ENCODE measurements around the gene BBX.

Gene BBX

DNA sequence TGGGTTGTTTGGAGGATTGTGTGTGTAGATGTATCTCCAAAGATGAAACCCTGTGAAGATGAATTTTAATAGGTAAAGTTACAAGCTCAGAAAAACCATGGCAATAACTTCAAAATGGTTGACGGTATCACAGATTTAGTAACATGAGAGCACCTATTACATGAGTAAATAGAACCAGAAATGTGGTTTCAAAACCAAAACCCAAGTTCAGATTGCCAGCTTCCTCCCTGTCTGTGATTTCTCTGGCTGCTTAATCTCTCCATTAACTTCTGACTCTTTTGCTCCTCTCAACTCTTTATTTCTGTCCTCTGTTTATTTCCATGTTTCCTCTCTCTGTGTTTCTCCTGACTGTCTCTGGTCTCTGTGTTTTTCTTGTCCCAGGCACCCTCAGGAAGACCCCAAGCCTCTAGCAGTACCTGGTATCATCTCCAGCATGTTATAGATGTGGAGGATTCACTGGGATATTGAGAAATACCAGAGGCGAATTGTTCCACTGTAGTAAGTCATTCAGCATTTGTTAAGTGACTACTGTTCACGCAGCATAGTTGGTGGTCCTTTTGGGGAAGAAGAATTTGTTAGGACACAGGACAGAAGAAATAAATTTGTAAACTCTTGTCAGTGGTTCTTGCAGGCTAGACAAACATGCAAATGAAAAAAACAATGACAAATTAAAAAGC lies 138.8 kb downstream of the BBX start:
- Histone ChIP-seq H3K79me1 (ENCODE audit: low read length) (no peaks in the 10 kb centered on the region), H3K4me1 (ENCODE audit: control insufficient read depth, low read depth, low read length) (peaks cover 3% of the 10 kb centered on the region), H3K9ac (ENCODE audit: low read length) (no peak overlapping the region), H3K27ac (ENCODE audit: low read depth, low read length) (no peak overlapping the region), H4K8ac (ENCODE audit: low read depth, low read length) (no peak overlapping the region), H2BK5ac (ENCODE audit: low read length) (no peak overlapping the region), H3K4me3 (ENCODE audit: low read length) (no peak overlapping the region), H3K36me3 (ENCODE audit: control insufficient read depth, insufficient read depth, low read length) (no peaks in the 10 kb centered on the region), H3K4ac (ENCODE audit: low read depth, low read length) (no peak overlapping the region), H3K79me2 (ENCODE audit: control insufficient read depth, insufficient read depth, low read length) (no peaks in the 10 kb centered on the region), H2BK120ac (ENCODE audit: low read depth, low read length) (no peak overlapping the region), H3K18ac (ENCODE audit: low read length) (no peak overlapping the region), H3K23ac (ENCODE audit: low read length) (no peak overlapping the region), H4K5ac (ENCODE audit: low read length) (no peak overlapping the region), H3K56ac (ENCODE audit: low read length) (no peak overlapping the region), H2AK5ac (ENCODE audit: low read length) (no peak overlapping the region), H3K27me3 (ENCODE audit: insufficient read depth, low read length, poor library complexity) (no peaks in the 10 kb centered on the region), H2BK15ac (replicated peaks; ENCODE audit: low read depth) (no peak overlapping the region), H3K4me2 (ENCODE audit: low read length) (no peak overlapping the region)
- DNase-seq = no peak
- WGBS (ENCODE audit: extremely low coverage, insufficient coverage, low lambda C conversion rate) = no CpG with 5 or more reads among the region's 3 CpGs

DNA sequence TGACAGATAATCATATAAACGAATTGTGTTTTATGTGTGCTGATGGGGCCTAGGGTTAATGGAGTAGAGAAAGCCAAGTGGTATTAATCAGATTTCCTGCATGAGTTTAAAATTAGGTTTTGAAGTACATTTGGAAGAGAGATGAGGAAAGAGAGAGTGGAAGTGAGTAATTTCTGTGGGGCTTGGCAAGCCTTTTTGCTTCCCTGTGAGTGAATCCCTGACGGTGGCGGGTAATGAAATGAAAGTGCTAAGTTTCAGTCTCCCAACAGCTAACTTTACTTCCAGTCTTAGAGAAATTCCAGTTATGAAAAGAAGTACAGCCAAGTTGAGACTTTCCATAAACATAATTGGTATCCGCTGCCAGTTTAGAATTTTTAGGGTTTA lies 139.4 kb downstream of the BBX start:
- Histone ChIP-seq H2AK5ac (ENCODE audit: low read length) (no peak overlapping the region), H2BK15ac (replicated peaks; ENCODE audit: low read depth) (no peak overlapping the region), H3K4me2 (ENCODE audit: low read length) (no peak overlapping the region), H3K79me2 (ENCODE audit: control insufficient read depth, insufficient read depth, low read length) (no peaks in the 10 kb centered on the region), H3K56ac (ENCODE audit: low read length) (no peak overlapping the region), H3K4me1 (ENCODE audit: control insufficient read depth, low read depth, low read length) (peaks cover 3% of the 10 kb centered on the region), H3K4me3 (ENCODE audit: low read length) (no peak overlapping the region), H4K5ac (ENCODE audit: low read length) (no peak overlapping the region), H3K79me1 (ENCODE audit: low read length) (no peaks in the 10 kb centered on the region), H2BK5ac (ENCODE audit: low read length) (no peak overlapping the region), H3K27ac (ENCODE audit: low read depth, low read length) (no peak overlapping the region), H2BK120ac (ENCODE audit: low read depth, low read length) (no peak overlapping the region), H3K9ac (ENCODE audit: low read length) (no peak overlapping the region), H3K27me3 (ENCODE audit: insufficient read depth, low read length, poor library complexity) (no peaks in the 10 kb centered on the region), H3K23ac (ENCODE audit: low read length) (no peak overlapping the region), H3K4ac (ENCODE audit: low read depth, low read length) (no peak overlapping the region), H4K8ac (ENCODE audit: low read depth, low read length) (no peak overlapping the region), H3K18ac (ENCODE audit: low read length) (no peak overlapping the region), H3K36me3 (ENCODE audit: control insufficient read depth, insufficient read depth, low read length) (no peaks in the 10 kb centered on the region)
- no CpG with 5 or more reads among the region's 4 CpGs for WGBS (ENCODE audit: extremely low coverage, insufficient coverage, low lambda C conversion rate)
- no peak for DNase-seq

DNA sequence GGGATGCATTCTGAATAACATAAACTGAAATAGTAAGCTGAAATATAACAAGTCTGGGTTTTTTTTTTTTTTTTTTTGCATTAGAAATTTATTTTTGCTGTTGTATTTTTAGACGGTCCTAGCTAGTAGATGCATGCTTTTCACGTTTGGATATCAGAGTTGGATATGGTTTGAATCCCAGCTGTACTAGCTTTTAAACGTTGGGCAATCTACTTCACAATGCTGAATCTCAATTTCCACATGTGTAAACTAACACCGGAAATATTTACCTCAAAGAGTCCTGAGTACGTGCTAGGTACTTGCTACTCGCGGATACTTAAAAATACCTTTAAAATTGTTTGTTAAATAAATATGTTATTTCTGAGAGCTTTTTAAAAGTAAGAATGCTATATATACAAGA lies 139.8 kb downstream of the BBX start:
- DNase-seq = no peak
- WGBS (ENCODE audit: extremely low coverage, insufficient coverage, low lambda C conversion rate) = no CpG with 5 or more reads among the region's 7 CpGs
- no peaks in the 10 kb centered on the region for H3K79me1 ChIP-seq (ENCODE audit: low read length)

DNA sequence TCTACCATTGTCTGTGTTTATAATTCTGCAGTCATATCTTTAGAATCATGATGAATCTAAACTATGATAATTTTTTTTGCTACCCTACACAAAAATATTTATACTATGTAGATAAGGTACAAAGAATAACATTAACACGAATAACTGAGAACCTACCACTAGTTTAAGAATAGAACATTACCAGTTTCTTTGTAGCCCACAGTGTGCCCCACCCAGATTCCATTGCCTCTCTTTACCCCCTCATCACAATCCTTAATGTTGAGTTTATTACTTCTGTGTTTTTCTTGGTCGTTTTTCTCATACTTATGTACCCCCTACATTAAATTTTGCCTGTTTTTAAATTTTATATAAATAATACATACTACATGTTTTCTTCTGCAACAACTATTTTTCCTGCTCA lies 140.5 kb downstream of the BBX start:
- Histone ChIP-seq H3K79me2 (ENCODE audit: control insufficient read depth, insufficient read depth, low read length) (no peaks in the 10 kb centered on the region), H3K27ac (ENCODE audit: low read depth, low read length) (no peak overlapping the region), H3K4me1 (ENCODE audit: control insufficient read depth, low read depth, low read length) (peaks cover 5% of the 10 kb centered on the region), H3K36me3 (ENCODE audit: control insufficient read depth, insufficient read depth, low read length) (no peaks in the 10 kb centered on the region), H3K79me1 (ENCODE audit: low read length) (peaks cover 2% of the 10 kb centered on the region), H3K9ac (ENCODE audit: low read length) (no peak overlapping the region), H3K4me3 (ENCODE audit: low read length) (no peak overlapping the region), H3K18ac (ENCODE audit: low read length) (no peak overlapping the region), H2AK5ac (ENCODE audit: low read length) (no peak overlapping the region), H3K4ac (ENCODE audit: low read depth, low read length) (no peak overlapping the region), H3K4me2 (ENCODE audit: low read length) (no peak overlapping the region), H4K5ac (ENCODE audit: low read length) (no peak overlapping the region), H3K23ac (ENCODE audit: low read length) (no peak overlapping the region), H4K8ac (ENCODE audit: low read depth, low read length) (no peak overlapping the region), H2BK15ac (replicated peaks; ENCODE audit: low read depth) (no peak overlapping the region), H2BK5ac (ENCODE audit: low read length) (no peak overlapping the region), H3K27me3 (ENCODE audit: insufficient read depth, low read length, poor library complexity) (no peaks in the 10 kb centered on the region), H3K56ac (ENCODE audit: low read length) (no peak overlapping the region), H2BK120ac (ENCODE audit: low read depth, low read length) (no peak overlapping the region)
- WGBS (ENCODE audit: extremely low coverage, insufficient coverage, low lambda C conversion rate) = no CpG with 5 or more reads among the region's 2 CpGs
- DNase-seq = no peak

More for the DNA sequence above, 139.8 kb downstream of the BBX start:
- Histone ChIP-seq H3K56ac (ENCODE audit: low read length) (no peak overlapping the region), H3K9ac (ENCODE audit: low read length) (no peak overlapping the region), H2BK120ac (ENCODE audit: low read depth, low read length) (no peak overlapping the region), H3K79me2 (ENCODE audit: control insufficient read depth, insufficient read depth, low read length) (no peaks in the 10 kb centered on the region), H3K23ac (ENCODE audit: low read length) (no peak overlapping the region), H3K18ac (ENCODE audit: low read length) (no peak overlapping the region), H3K36me3 (ENCODE audit: control insufficient read depth, insufficient read depth, low read length) (no peaks in the 10 kb centered on the region), H4K5ac (ENCODE audit: low read length) (no peak overlapping the region), H3K4me3 (ENCODE audit: low read length) (no peak overlapping the region), H2BK15ac (replicated peaks; ENCODE audit: low read depth) (no peak overlapping the region), H3K27ac (ENCODE audit: low read depth, low read length) (no peak overlapping the region), H3K4ac (ENCODE audit: low read depth, low read length) (no peak overlapping the region), H4K8ac (ENCODE audit: low read depth, low read length) (no peak overlapping the region), H2AK5ac (ENCODE audit: low read length) (no peak overlapping the region), H3K4me1 (ENCODE audit: control insufficient read depth, low read depth, low read length) (peaks cover 3% of the 10 kb centered on the region), H2BK5ac (ENCODE audit: low read length) (no peak overlapping the region), H3K4me2 (ENCODE audit: low read length) (no peak overlapping the region), H3K27me3 (ENCODE audit: insufficient read depth, low read length, poor library complexity) (no peaks in the 10 kb centered on the region)

DNA sequence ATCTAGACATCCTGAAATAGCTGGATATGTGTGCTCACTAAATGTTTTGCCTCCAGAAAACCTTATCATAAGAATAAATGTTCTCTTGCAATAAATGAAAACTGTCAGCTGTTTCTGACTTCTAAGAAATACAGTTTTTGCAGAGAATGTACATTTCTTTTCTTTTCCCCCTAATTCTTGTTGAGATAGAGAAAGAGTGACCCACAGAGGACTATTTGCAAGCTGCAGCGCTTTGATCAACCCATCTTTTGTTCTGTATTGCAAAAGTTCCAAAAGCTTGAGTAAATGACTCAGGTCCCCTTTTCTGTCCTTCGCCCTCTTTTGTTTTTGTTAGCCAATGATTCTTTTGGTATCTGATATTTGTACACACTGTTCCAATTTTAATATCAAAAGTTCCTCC lies 141.9 kb downstream of the BBX start:
- H2BK5ac ChIP-seq (ENCODE audit: low read length) = no peak overlapping the region
- H2BK15ac ChIP-seq (replicated peaks; ENCODE audit: low read depth) = no peak overlapping the region
- no peak overlapping the region for H3K23ac ChIP-seq (ENCODE audit: low read length)
- peak; percentile 22 for DNase-seq
- no peak overlapping the region for H3K56ac ChIP-seq (ENCODE audit: low read length)
- H3K4me1 ChIP-seq (ENCODE audit: control insufficient read depth, low read depth, low read length) = peaks cover 9% of the 10 kb centered on the region
- H3K36me3 ChIP-seq (ENCODE audit: control insufficient read depth, insufficient read depth, low read length) = no peaks in the 10 kb centered on the region
- no peaks in the 10 kb centered on the region for H3K79me2 ChIP-seq (ENCODE audit: control insufficient read depth, insufficient read depth, low read length)
- H3K18ac ChIP-seq (ENCODE audit: low read length) = no peak overlapping the region
- no peaks in the 10 kb centered on the region for H3K27me3 ChIP-seq (ENCODE audit: insufficient read depth, low read length, poor library complexity)
- H3K9ac ChIP-seq (ENCODE audit: low read length) = no peak overlapping the region
- H4K8ac ChIP-seq (ENCODE audit: low read depth, low read length) = no peak overlapping the region
- H3K4me2 ChIP-seq (ENCODE audit: low read length) = no peak overlapping the region
- H3K27ac ChIP-seq (ENCODE audit: low read depth, low read length) = no peak overlapping the region
- no peak overlapping the region for H3K4ac ChIP-seq (ENCODE audit: low read depth, low read length)
- H4K5ac ChIP-seq (ENCODE audit: low read length) = no peak overlapping the region
- H3K79me1 ChIP-seq (ENCODE audit: low read length) = peaks cover 4% of the 10 kb centered on the region
- H2AK5ac ChIP-seq (ENCODE audit: low read length) = no peak overlapping the region
- WGBS (ENCODE audit: extremely low coverage, insufficient coverage, low lambda C conversion rate) = no CpG with 5 or more reads among the region's 2 CpGs
- H3K4me3 ChIP-seq (ENCODE audit: low read length) = no peak overlapping the region
- H2BK120ac ChIP-seq (ENCODE audit: low read depth, low read length) = no peak overlapping the region

DNA sequence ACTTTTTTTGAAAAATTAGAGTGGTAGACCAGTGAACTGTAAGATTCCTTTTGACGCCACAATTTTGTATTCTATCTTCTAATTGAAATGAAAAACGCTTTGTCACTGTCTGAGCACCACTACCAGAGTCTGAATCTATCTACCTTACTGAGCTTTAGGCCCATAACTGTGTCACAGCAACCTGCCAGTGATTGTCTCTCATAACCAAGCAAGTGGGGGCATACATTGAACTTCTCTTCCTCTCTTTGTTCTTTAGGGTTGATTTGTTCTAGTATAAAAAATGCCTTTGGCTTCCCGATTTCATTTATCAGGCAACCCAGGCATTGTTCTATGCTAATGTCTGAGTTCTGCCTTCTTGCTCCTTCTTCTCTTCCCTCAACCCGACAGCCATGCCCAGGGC lies 142.6 kb downstream of the BBX start:
- WGBS (ENCODE audit: extremely low coverage, insufficient coverage, low lambda C conversion rate) = no CpG with 5 or more reads among the region's 4 CpGs

More for the DNA sequence above, 142.6 kb downstream of the BBX start:
- no peak overlapping the region for H3K23ac ChIP-seq (ENCODE audit: low read length)
- no peak overlapping the region for H3K4ac ChIP-seq (ENCODE audit: low read depth, low read length)
- no peak overlapping the region for H4K5ac ChIP-seq (ENCODE audit: low read length)
- DNase-seq = no peak
- no peak overlapping the region for H3K4me3 ChIP-seq (ENCODE audit: low read length)
- H3K79me2 ChIP-seq (ENCODE audit: control insufficient read depth, insufficient read depth, low read length) = no peaks in the 10 kb centered on the region
- H3K27ac ChIP-seq (ENCODE audit: low read depth, low read length) = no peak overlapping the region
- H2BK5ac ChIP-seq (ENCODE audit: low read length) = no peak overlapping the region
- peaks cover 4% of the 10 kb centered on the region for H3K79me1 ChIP-seq (ENCODE audit: low read length)
- H3K4me1 ChIP-seq (ENCODE audit: control insufficient read depth, low read depth, low read length) = peaks cover 9% of the 10 kb centered on the region
- no peaks in the 10 kb centered on the region for H3K27me3 ChIP-seq (ENCODE audit: insufficient read depth, low read length, poor library complexity)
- H2AK5ac ChIP-seq (ENCODE audit: low read length) = no peak overlapping the region
- H3K56ac ChIP-seq (ENCODE audit: low read length) = no peak overlapping the region
- H3K4me2 ChIP-seq (ENCODE audit: low read length) = no peak overlapping the region
- H3K18ac ChIP-seq (ENCODE audit: low read length) = no peak overlapping the region
- H2BK120ac ChIP-seq (ENCODE audit: low read depth, low read length) = no peak overlapping the region
- H4K8ac ChIP-seq (ENCODE audit: low read depth, low read length) = no peak overlapping the region
- H3K9ac ChIP-seq (ENCODE audit: low read length) = no peak overlapping the region
- H2BK15ac ChIP-seq (replicated peaks; ENCODE audit: low read depth) = no peak overlapping the region
- no peaks in the 10 kb centered on the region for H3K36me3 ChIP-seq (ENCODE audit: control insufficient read depth, insufficient read depth, low read length)
